Coronary artery (tissue), 2 donors: Measurements from ENCODE around the gene GPR152.
A peak's percentile ranks its signal among the peaks of the same experiment; 100 is the strongest.

ENCODE experiments used
- DNase-seq: peaks from one replicate; pipeline ENCODE4 v3.0.0-alpha.2; 2017; ENCODE audit warnings: low spot score
- H3K27ac ChIP-seq, 2 donors: fragments of 200-600 bp; sonication (generic); one replicate each; pipeline ENCODE4 v1.5.1; 2016 to 2019
- H3K4me3 ChIP-seq: fragments of 200-600 bp; sonication (generic); 2 replicates; pipeline ENCODE4 v1.5.1; 2016; ENCODE audit warnings: mild to moderate bottlenecking, moderate library complexity
- CTCF ChIP-seq: fragments of 200-600 bp; sonication (generic); IDR thresholded peaks from one replicate; pipeline ENCODE4 v1.5.1; 2019; ENCODE audit warnings: antibody characterized with exemption

GPR152 gene

GRCh38 chr11:67449116-67449844 is 3.2 kb downstream of the GPR152 start:
- TF ChIP-seq CTCF = no peak
- no peak overlapping the region for H3K4me3 ChIP-seq

DNA sequence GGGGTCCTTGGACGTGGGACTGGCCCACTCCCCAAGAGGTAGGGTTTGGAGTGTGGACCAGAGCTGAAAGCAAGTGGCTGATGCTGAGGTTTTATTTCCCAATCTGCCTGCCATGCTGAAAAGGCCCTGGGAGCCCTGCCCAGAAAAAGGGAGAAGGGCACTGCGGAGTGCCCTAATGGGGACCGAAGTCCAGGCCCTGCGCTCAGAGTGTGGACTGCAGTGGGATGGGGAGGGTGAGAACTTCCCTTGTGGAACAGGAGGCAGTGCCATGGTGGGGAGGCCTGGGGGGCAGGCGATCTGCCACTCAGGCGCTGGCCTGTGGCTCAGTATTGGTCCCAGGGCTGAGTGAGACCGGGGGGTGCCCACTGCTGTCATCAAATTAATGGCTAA is 4.3 kb downstream of the GPR152 start:
- TF ChIP-seq CTCF = no peak
- Histone ChIP-seq H3K27ac (no peak overlapping the region), H3K4me3 (no peak overlapping the region)
- DNase-seq = no peak

More at GRCh38 chr11:67449116-67449844, 3.2 kb downstream of the GPR152 start:
- DNase-seq = no peak
- no peak overlapping the region for H3K27ac ChIP-seq

- no peak overlapping the region for H3K27ac ChIP-seq
- no peak overlapping the region for H3K4me3 ChIP-seq
- no peak for TF ChIP-seq CTCF
- no peak for DNase-seq
Observed at GRCh38 chr11:67445515-67445914, 7.0 kb downstream of the GPR152 start.

- Histone ChIP-seq H3K27ac (peak overlapping the region; percentile 88 to 96), H3K4me3 (peak overlapping the region; percentile 79)
- TF ChIP-seq CTCF = no peak
- DNase-seq = no peak
Observed at GRCh38 chr11:67442504-67443404, 9.8 kb downstream of the GPR152 start.

- no peak for DNase-seq
- Histone ChIP-seq H3K27ac (peak overlapping the region in 1 of 2 donors; percentile 96), H3K4me3 (peak overlapping the region; percentile 79)
- no peak for TF ChIP-seq CTCF
Observed at GRCh38 chr11:67441731-67442351, 10.7 kb downstream of the GPR152 start.

DNA sequence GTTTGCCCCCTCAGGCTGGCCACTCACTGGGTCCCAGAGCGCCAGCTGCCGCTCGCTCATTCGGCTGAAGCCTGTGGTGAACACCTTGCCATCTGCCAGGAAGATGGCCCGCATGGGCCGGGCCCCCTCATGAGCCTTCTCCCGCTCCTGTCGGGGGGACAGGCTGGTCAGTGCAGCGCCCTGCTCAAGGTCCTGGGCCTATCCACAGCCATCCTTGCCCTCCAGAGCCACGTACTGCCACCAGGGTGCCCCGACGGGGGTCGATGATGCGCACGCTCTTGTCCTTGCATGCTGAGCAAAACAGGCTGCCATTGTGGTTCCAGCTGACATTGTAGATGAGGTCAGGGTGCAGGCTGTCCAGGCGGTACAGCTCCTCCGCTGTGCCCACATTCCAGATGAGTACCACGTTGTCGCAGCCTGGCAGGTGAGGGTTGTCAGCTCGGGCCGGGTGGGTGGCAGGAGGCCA is 11.4 kb downstream of the GPR152 start:
- no peak for TF ChIP-seq CTCF
- H3K4me3 ChIP-seq = no peak overlapping the region
- no peak for DNase-seq
- peak overlapping the region in 1 of 2 donors; percentile 74 for H3K27ac ChIP-seq
